HTERT RPE-1 (cell line): Measurements from ENCODE around the gene C1QTNF2.

ENCODE experiments used
- in situ Hi-C: fragments of 300-500 bp; cut with MboI; formaldehyde crosslinking; loops from 4 replicates; pipeline ENCODE4 v1.14.3; 2020; ENCODE audit warnings: low sequenced_read_pairs

The C1QTNF2 gene

GRCh38 chr5:160375166-160375565, 4.7 kb upstream of the C1QTNF2 start:
- in situ Hi-C loops: no loop called here

DNA sequence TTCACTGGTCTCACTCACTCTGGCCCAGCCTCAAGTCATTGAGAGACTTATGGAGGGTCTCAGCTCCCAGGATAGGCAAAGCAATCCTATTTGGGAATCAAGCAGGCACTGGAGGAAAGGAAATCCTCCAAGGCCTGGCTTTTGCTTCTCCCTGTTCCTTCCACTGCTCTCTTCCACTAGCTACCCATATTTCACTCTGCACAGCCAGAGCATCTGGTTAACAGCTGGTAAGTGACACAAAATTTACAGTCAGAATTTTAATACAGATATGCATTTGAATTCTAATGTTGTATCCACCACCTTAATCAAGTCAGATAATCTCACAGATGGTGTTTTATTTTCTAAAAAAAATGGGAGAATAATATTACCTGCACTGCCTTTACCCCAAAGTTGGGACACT, 868 bp upstream of the C1QTNF2 start:
- in situ Hi-C loops: no loop called here

DNA sequence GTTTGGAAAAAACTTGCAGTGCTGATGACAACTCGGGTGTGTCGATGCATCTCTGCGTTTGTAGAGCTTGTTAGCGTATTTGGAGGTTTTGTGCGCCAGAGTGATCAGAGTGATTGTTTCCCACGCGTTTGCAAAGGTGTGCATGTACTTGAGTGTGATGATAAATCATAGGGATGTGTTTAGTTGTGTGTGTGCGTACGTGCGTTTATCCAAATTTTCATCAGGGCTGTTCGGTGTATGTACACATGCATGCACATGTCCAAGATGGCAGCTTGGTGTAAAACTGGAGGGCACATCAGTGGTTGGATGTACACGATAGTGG, 248 bp upstream of the C1QTNF2 start:
- in situ Hi-C loops: no loop called here

DNA sequence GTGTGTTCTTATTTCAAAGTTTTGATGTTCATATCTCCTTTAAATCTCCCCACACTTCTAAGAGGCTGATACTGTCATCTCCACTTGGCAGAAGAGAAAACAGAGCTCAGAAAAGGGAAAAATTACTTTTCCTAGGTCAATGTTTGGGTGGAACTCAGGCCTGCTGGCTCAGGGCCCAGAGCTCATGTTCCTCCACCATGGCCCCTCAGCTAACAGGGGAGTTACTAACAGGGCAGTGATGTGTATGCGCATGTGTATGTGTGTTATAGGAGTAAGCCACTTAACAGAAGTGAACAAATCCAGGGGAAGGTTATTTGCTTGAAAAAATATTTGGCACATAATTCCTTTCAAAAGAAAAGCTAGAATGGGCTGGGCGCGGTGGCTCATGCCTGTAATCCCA, 2.5 kb downstream of the C1QTNF2 start:
- in situ Hi-C loops: no loop called here

DNA sequence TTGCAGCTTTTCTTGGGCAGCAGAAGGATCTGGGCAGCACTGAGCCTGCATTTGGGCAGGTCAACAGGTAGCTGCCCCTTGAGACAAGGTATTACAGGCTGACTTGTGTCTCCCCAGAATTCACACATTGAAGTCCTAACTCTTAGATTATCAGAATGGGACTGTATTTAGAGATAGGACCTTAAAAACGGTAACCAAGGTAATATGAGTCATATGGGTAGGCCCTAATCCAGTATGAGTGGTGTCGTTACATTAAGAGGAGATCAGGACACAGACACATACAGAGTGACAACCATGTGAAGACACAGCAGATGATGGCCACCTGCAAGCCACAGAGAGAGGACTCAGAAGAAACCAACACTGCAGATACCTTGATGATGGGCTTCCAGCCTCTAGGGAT, 3.2 kb downstream of the C1QTNF2 start:
- in situ Hi-C loops: no loop called here

DNA sequence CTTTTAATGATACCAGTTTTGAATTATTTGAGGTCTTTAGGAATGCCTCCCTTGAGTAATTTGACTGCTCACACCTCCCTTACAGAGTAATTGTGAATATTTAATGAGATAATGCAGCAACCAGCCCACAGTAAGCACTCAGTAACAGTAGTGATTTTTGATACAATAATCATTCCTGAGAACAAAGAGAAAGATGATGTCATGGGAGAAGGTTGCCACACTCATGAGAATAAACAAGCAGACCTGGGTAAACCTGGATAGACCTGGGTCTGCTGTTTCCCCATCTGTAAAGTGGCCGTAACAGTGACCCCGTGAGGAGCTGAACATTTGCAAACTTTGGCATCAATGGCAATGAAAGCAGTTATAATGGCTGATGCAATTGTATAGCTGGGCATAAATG, 4.2 kb downstream of the C1QTNF2 start:
- in situ Hi-C loops: no loop called here

DNA sequence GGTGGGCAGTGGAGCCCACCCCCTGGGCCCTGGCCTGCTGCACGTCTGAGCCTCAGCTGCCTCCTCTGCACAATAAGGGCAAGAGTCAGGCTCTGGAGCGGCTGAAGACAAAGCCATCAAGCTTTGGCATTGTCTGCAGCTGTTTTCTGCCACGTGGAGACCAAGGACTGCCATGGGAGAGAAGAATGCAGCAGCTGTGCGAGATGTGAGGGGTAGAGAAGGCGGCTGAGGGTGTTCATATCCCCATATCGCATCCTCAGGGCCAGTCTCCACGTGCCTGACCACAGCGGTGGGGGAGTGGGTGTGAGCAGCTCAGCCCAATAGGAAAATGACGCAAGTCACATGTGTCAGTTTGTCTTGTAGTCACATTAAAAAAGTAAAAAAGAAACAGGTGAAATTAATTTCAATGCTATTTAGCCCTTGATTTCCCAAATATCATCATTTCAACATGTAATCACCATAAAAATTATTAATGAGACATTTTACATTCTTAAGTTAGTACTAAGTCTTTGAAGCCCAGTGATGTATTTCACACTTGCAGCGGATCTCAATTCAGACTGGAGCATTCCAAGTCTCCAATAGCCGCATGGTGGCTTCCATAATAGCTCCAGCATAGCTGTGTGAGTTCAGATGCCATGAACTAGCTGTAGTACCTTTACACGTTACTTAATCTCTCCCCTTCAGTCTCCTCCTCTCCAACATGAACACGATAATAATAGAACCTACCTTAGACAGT, 6.6 kb downstream of the C1QTNF2 start:
- in situ Hi-C loops: no loop called here

GRCh38 chr5:160363211-160363610, 7.2 kb downstream of the C1QTNF2 start:
- in situ Hi-C loops: no loop called here

GRCh38 chr5:160361624-160362228, 8.7 kb downstream of the C1QTNF2 start:
- in situ Hi-C loops: no loop called here

DNA sequence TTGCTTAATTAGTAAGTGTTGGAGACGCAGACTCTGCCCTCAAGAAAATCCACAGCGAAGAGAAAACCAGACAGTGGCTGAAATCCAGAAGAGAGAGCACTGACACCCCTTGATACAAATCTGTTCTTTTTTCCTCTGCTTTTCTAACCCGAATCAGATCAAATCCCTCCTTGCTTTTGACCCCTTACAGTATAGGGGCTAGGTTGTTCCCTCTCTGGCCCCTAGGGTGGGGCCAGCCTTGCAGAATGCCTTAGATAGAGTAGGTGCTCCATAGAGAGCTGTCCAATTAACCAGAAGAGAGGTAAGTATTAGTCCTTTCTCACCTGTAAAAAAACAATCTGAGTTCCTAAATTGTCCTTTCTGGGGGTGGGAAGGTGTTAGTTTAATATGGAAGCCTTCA, 10.1 kb downstream of the C1QTNF2 start:
- in situ Hi-C loops: no loop called here

DNA sequence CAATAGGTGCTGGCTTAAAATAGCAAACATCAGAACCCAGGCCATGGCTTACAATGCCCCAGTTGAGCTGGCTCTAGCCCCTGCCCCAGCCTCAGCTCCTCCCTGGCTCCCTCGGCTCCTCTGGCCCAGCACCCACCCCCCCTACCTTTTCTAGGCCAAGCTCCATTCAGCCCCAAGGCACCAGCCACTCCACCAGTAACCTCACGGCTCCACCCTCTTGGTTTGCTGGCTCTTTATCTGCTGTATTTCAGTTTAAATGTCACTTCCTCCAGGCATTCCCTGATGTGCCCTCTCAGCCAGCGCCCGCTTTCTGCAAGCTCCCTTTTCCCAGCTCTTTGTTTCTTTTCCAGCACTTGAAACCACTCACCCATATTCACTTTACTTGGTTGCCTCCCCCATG, 10.6 kb downstream of the C1QTNF2 start:
- in situ Hi-C loops: no loop called here

DNA sequence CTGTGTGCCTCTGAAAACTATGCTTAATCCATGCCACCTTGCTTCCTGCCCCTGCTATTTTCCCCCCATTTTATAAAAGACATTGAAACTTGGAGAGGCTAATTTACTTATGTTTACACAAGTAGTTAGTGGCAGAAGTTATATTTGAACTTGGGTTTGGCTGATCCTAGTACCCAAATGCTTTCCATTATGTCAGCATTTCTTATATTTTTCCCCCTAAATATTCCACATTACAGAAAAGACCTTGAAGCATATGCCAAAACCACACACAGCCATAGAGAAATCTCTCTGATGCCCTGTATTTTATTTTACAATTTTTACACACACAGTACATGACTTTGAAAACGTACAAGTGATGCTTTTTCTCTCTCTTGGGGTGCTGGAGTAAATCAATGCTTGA, 11.2 kb downstream of the C1QTNF2 start:
- in situ Hi-C loops: no loop called here

DNA sequence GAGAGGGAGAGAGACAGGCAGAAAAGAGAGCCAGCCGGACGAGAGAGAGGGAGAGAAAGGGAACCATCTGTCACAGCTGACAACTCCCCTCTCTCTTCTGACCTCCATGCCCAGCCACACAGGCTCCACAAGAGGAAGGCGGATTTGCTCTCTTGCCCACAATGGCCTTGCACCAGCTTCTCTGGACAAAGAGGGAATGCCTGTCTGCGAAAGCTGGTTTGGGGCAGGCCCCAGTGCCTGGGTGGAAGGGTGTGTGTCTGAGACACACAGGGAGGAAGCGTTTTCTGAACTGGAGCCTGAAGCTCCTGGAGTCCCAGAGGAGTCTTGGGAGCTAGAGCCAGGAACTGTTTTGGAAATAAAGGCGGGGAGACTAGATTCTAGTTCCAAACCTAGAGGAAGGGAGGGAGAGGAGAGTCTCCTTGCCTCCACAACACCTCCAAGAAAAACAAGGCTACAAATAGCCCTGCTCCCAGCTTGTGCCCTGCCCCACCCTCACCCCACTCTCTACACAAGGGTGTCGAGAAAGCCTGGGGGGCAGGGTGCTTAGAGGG, 12.5 kb downstream of the C1QTNF2 start:
- in situ Hi-C loops: no loop called here

DNA sequence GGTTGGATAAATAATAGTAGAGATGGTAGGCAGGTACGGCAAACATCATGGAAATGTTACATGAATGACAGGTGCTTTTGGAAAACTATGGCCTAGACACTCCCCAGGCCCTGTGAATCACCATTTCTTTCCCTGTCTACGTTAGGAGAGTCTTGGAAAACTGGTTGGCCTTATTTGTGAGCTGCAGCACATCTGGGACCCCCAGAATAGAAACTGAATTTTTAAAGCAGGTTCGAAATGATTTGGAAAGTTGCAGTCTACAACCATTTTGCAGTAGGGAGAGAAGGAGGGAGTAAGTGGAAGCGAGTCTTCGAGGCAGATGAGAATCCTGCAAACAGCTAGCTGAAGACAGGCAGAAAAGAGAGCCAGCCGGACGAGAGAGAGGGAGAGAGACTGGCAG, 13.0 kb downstream of the C1QTNF2 start:
- in situ Hi-C loops: no loop called here

GRCh38 chr5:160356550-160357347, 13.7 kb downstream of the C1QTNF2 start:
- in situ Hi-C loops: no loop called here

DNA sequence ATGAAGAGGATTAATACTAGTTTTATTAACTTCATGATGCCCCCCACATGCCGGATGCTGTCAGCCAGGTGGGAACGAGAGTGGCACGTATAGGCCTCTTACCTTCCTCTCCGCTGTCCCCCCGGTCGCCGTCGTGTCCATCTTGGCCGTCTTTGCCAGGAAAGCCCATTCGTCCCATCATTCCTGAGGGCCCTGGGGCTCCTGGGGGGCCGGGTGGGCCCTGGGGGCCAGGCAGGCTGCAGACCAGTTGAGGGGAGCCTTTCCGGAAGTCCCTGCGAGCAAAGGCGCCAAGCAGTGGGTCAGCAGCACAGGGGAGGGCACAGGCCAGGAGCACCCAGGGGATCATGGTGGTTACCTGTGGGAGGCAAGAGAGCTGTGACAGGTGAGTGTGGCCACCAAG, 15.8 kb downstream of the C1QTNF2 start:
- in situ Hi-C loops: no loop called here

DNA sequence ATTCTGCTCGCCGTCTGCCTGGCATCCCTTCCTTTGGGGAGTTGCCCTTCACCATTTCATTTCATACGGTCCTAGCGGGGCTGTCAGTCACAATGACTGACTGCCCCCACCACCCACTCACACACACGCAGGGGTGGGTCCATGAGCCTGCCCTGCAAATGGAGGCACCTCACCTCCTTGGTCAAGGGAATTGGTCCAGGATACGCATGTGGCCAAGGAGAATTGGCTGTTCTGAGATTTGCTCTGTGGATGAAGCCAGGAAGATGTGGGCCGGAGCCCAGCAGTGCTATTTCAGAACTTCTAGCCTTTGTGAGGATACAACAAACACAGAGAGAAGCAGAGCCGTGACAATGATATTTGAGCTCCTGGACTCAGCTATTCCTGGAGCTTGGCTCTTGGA, 17.0 kb downstream of the C1QTNF2 start:
- in situ Hi-C loops: no loop called here

GRCh38 chr5:160352308-160352707, 18.1 kb downstream of the C1QTNF2 start:
- in situ Hi-C loops: no loop called here

- in situ Hi-C loops: no loop called here
These were observed 20.5 kb downstream of the C1QTNF2 start for GRCh38 chr5:160349935-160350303.

DNA sequence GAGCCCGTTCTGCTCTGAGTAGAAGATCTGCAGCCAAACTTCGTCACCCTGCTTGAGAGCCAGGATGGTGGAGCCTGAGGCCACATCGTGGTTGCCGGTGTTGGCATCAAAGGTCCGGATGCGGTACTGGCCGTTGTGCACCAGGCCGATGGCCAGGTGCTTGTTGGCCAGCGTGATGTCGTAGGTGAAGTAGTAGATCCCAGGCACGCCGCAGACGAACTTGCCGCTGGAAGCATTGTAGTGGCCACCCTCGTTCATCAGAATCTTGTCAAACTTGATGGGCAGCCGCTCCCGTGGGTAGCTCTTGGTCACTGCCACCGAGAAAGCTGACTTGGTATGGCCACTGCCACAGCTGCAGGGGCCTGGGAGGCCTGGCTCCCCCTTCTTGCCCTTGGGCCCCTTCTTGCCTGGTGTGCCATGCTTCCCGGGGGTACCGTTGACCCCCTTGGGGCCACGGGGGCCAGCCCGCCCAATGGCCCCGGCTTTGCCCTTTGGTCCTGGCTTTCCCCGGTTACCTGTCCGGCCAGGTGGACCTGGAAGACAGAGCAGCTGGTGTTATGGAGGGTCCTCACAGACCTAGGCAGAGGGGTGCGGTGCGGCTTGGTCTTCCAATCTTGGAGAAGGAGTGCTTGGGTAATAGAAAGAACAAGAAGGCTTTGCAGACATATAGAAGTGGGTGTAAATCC, 21.0 kb downstream of the C1QTNF2 start:
- in situ Hi-C loops: no loop called here

- in situ Hi-C loops: no loop called here
These were observed 22.3 kb downstream of the C1QTNF2 start for GRCh38 chr5:160348080-160348479.
